GM19324 (cell line): ENCODE data around the gene SLC5A11.
"Not testable (repeated sequence)": the region's sequence is repeated elsewhere in the genome, so short reads cannot be mapped to it uniquely, and the experiment has no call there.

Experiments used
- ATAC-seq: cut with Tn5 transposase; IDR thresholded peaks from one replicate; pipeline ENCODE4 v1.9.1; 2021; ENCODE audit warnings: mild to moderate bottlenecking, moderate library complexity; ENCODE audit not compliant: unreplicated experiment, low FRiP score

The SLC5A11 gene

GRCh38 chr16:24834459-24835335 lies 11.1 kb upstream of the SLC5A11 start:
- ATAC-seq: no peak

GRCh38 chr16:24836836-24837235 lies 8.9 kb upstream of the SLC5A11 start:
- ATAC-seq: no peak

- ATAC-seq: no peak
Observed at GRCh38 chr16:24837969-24838368, 7.8 kb upstream of the SLC5A11 start.

GRCh38 chr16:24838554-24839266 lies 7.1 kb upstream of the SLC5A11 start:
- no peak for ATAC-seq

GRCh38 chr16:24839347-24839972 lies 6.3 kb upstream of the SLC5A11 start:
- no peak for ATAC-seq

- ATAC-seq: no peak
Observed at GRCh38 chr16:24841291-24841690, 4.5 kb upstream of the SLC5A11 start.

- no peak for ATAC-seq
Observed at GRCh38 chr16:24844101-24845030, 1.4 kb upstream of the SLC5A11 start.

GRCh38 chr16:24845031-24845365 lies 765 bp upstream of the SLC5A11 start:
- not testable (repeated sequence) for ATAC-seq

- no peak for ATAC-seq
Observed at GRCh38 chr16:24846548-24847357, 990 bp downstream of the SLC5A11 start.

- ATAC-seq: no peak
Observed at GRCh38 chr16:24847358-24847664, 1.5 kb downstream of the SLC5A11 start.

GRCh38 chr16:24848065-24848464 lies 2.3 kb downstream of the SLC5A11 start:
- no peak for ATAC-seq

- ATAC-seq: no peak
Observed at GRCh38 chr16:24849641-24850040, 3.9 kb downstream of the SLC5A11 start.

- ATAC-seq: no peak
Observed at GRCh38 chr16:24850289-24850938, 4.7 kb downstream of the SLC5A11 start.

GRCh38 chr16:24851700-24852099 lies 5.9 kb downstream of the SLC5A11 start:
- ATAC-seq: no peak

- ATAC-seq: no peak
Observed at GRCh38 chr16:24852281-24852721, 6.5 kb downstream of the SLC5A11 start.

- no peak for ATAC-seq
Observed at GRCh38 chr16:24853169-24853824, 7.5 kb downstream of the SLC5A11 start.

GRCh38 chr16:24853830-24854229 lies 8.1 kb downstream of the SLC5A11 start:
- ATAC-seq: no peak

- no peak for ATAC-seq
Observed at GRCh38 chr16:24854607-24855171, 8.9 kb downstream of the SLC5A11 start.
